Natural killer cell (primary cell): ENCODE data around the gene PLIN4. TPM values are rescaled to one million over a fixed set of nuclear protein-coding genes. Genes with fewer than 3 reads are reported as not detected.

ENCODE experiments used
- ATAC-seq, 3 donors: fragments of 150-1000 bp in 2 of 3; fragments of 200-7000 bp in 1 of 3; cut with Tn5 transposase; 1 replicate in 1 of 3; 2 replicates in 2 of 3; pipeline ENCODE4 v1.10.0; 2021; ENCODE audit warnings: mild to moderate bottlenecking in 2 of 3, moderate library complexity in 2 of 3
- DNase-seq, 2 donors: peaks; one replicate each; pipeline versions ENCODE4 v3.0.0 to v3.0.0-alpha.2; 2013 to 2021; ENCODE audit warnings: mixed read lengths in 1 of 2
- H3K27ac ChIP-seq: one replicate; pipeline ENCODE4 v1.5.1; 2013; ENCODE audit warnings: mild to moderate bottlenecking, low read length
- H3K27me3 ChIP-seq: one replicate; pipeline ENCODE4 v1.6.1; 2013; ENCODE audit warnings: low read length; ENCODE audit not compliant: control insufficient read depth, insufficient read depth
- H3K36me3 ChIP-seq: one replicate; pipeline ENCODE4 v1.6.1; 2013; ENCODE audit warnings: low read length; ENCODE audit not compliant: control insufficient read depth, insufficient read depth
- H3K4me1 ChIP-seq: one replicate; pipeline ENCODE4 v1.6.1; 2013; ENCODE audit warnings: low read length; ENCODE audit not compliant: control insufficient read depth, insufficient read depth
- H3K4me3 ChIP-seq: one replicate; pipeline ENCODE4 v1.5.1; 2013; ENCODE audit warnings: low read length
- H3K9me3 ChIP-seq: one replicate; pipeline ENCODE4 v1.6.1; 2013; ENCODE audit warnings: low read length; ENCODE audit not compliant: control insufficient read depth, insufficient read depth
- H3K27ac Mint-ChIP-seq, 2 donors: one replicate each; pipeline ENCODE4 v1.8.0; 2022; ENCODE audit warnings: mild to moderate bottlenecking in 2 of 2, mixed read lengths in 2 of 2, moderate library complexity in 1 of 2
- H3K27me3 Mint-ChIP-seq, 2 donors: one replicate each; pipeline ENCODE4 v1.8.0; 2022; ENCODE audit warnings: low read depth in 2 of 2, mixed read lengths in 2 of 2
- H3K36me3 Mint-ChIP-seq: one replicate; pipeline ENCODE4 v1.8.0; 2022; ENCODE audit warnings: mixed read lengths
- H3K4me1 Mint-ChIP-seq, 2 donors: one replicate each; pipeline ENCODE4 v1.8.0; 2022; ENCODE audit warnings: mixed read lengths in 2 of 2
- H3K4me3 Mint-ChIP-seq: one replicate; pipeline ENCODE4 v1.8.0; 2022; ENCODE audit warnings: mild to moderate bottlenecking, moderate library complexity, mixed read lengths
- H3K9me3 Mint-ChIP-seq, 2 donors: one replicate each; pipeline ENCODE4 v1.8.0; 2022; ENCODE audit warnings: mixed read lengths in 2 of 2
- CTCF ChIP-seq: fragments of 200-600 bp; IDR thresholded peaks from one replicate; pipeline ENCODE4 v1.8.0; 2022; ENCODE audit warnings: antibody characterized with exemption
- WGBS: methylation state at CpG from one replicate; pipeline ENCODE4 v1.1.7; 2013; ENCODE audit warnings: missing lambda C conversion rate; ENCODE audit not compliant: insufficient coverage; 5-methylcytosine and 5-hydroxymethylcytosine counted together
- intact Hi-C: fragments of 100-400 bp; cut with micrococcal nuclease; formaldehyde crosslinking; loops from one replicate; pipeline ENCODE4 v1.14.2; 2022
- total RNA-seq, 4 donors: library from RNA; stranded (reverse); fragments of 120-200 nt in 1 of 4; gene quantifications; one replicate each; pipeline versions ENCODE4 v1.2.3 to v1.2.4, GENCODE V29; 2013 to 2022

Gene PLIN4
- total RNA-seq, 3 donors from 2014 or later (not counting 1 experiment from before 2014, with no cell fraction given), result 0.33 TPM; not detected in 2

GRCh38 chr19:4553775-4554174 is 35.5 kb upstream of the PLIN4 start:
- intact Hi-C loops, result no loop called here

DNA sequence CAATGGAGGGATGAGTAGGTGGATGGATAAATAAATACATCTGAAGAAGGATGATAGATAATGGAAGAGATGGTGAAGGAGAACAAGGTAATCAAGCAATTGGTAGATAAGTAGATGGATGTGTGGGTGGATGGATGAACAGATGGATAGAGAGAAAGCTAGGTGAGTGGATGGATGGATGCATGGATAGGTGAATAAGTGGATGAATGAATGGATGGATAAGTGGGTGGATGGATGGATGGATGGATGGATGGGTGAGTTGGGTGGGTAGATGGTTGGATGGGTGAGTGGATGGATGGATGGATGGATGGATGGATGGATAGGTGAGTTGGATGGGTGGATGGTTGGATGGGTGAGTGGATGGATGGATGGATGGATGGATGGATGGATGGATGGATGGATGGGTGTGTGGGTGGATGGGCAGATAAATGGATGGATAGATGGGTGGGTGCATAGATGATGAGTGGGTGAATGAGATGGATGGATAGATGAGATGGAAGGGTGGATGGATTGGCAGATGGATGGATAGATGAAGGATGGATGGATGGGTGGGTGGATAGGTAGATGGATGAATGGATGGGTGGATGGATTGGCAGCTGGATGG is 34.9 kb upstream of the PLIN4 start:
- Mint-ChIP-seq H3K27me3 (peaks cover 0 to 5% of the 10 kb centered on the region in 2 donors), H3K4me3 (no peak overlapping the region), H3K27ac (no peak overlapping the region), H3K36me3 (no peaks in the 10 kb centered on the region), H3K4me1 (peaks cover 0 to 7% of the 10 kb centered on the region in 2 donors), H3K9me3 (peaks cover 4 to 6% of the 10 kb centered on the region in 2 donors)
- Histone ChIP-seq H3K9me3 (no peaks in the 10 kb centered on the region), H3K27ac (no peak overlapping the region), H3K4me1 (peaks cover 2% of the 10 kb centered on the region), H3K27me3 (no peaks in the 10 kb centered on the region), H3K4me3 (no peak overlapping the region), H3K36me3 (no peaks in the 10 kb centered on the region)
- DNase-seq, result no peak
- no peak for ATAC-seq
- intact Hi-C loops, result no loop called here
- no peak for TF ChIP-seq CTCF

More at GRCh38 chr19:4553775-4554174, 35.5 kb upstream of the PLIN4 start:
- no peak overlapping the region for H3K27ac ChIP-seq
- TF ChIP-seq CTCF, result no peak
- H3K27me3 Mint-ChIP-seq, result peaks cover 0 to 5% of the 10 kb centered on the region in 2 donors
- no peaks in the 10 kb centered on the region for H3K9me3 ChIP-seq
- peaks cover 4 to 6% of the 10 kb centered on the region in 2 donors for H3K9me3 Mint-ChIP-seq
- ATAC-seq (no peak), DNase-seq (no peak)
- H3K4me3 ChIP-seq, result no peak overlapping the region
- H3K4me1 ChIP-seq, result peaks cover 3% of the 10 kb centered on the region
- H3K27me3 ChIP-seq, result no peaks in the 10 kb centered on the region
- no peaks in the 10 kb centered on the region for H3K36me3 ChIP-seq
- 78% methylated on average over 3 of the region's 3 CpGs for WGBS
- H3K27ac Mint-ChIP-seq, result no peak overlapping the region
- H3K36me3 Mint-ChIP-seq, result no peaks in the 10 kb centered on the region
- H3K4me1 Mint-ChIP-seq, result peaks cover 0 to 7% of the 10 kb centered on the region in 2 donors
- no peak overlapping the region for H3K4me3 Mint-ChIP-seq

DNA sequence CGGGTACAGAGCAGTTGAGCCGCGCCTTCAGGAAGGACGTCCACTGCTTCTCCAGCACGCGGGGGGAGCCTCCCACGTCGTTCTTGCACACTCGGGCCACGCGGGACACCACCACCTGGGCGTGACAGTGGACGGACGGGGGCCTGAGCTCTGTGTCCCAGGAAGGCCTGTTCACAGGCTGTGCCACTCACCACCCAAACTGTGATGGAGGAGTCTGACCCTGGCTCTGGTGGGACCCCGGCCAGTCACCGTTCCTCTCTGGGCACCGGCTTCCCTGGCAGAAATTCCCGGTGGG is 34.2 kb upstream of the PLIN4 start:
- ATAC-seq (no peak), DNase-seq (no peak)
- intact Hi-C loops, result no loop called here
- no peaks in the 10 kb centered on the region for H3K9me3 ChIP-seq
- 95% methylated on average over 18 of the region's 18 CpGs for WGBS
- Mint-ChIP-seq H3K36me3 (no peaks in the 10 kb centered on the region), H3K9me3 (peaks cover 4 to 6% of the 10 kb centered on the region in 2 donors), H3K27me3 (peaks cover 0 to 5% of the 10 kb centered on the region in 2 donors), H3K27ac (no peak overlapping the region), H3K4me3 (no peak overlapping the region), H3K4me1 (peaks cover 0 to 7% of the 10 kb centered on the region in 2 donors)
- no peaks in the 10 kb centered on the region for H3K4me1 ChIP-seq
- H3K36me3 ChIP-seq, result no peaks in the 10 kb centered on the region
- no peak for TF ChIP-seq CTCF
- H3K27me3 ChIP-seq, result no peaks in the 10 kb centered on the region
- no peak overlapping the region for H3K4me3 ChIP-seq
- no peak overlapping the region for H3K27ac ChIP-seq

GRCh38 chr19:4550479-4551050 is 32.3 kb upstream of the PLIN4 start:
- Histone ChIP-seq H3K9me3 (no peaks in the 10 kb centered on the region), H3K27me3 (no peaks in the 10 kb centered on the region), H3K4me1 (no peaks in the 10 kb centered on the region), H3K4me3 (no peak overlapping the region), H3K27ac (no peak overlapping the region), H3K36me3 (no peaks in the 10 kb centered on the region)
- DNase-seq (no peak), ATAC-seq (no peak)
- peaks cover 0 to 7% of the 10 kb centered on the region in 2 donors for H3K27me3 Mint-ChIP-seq
- TF ChIP-seq CTCF, result no peak
- H3K4me3 Mint-ChIP-seq, result no peak overlapping the region
- peaks cover 0 to under 1% of the 10 kb centered on the region in 2 donors for H3K4me1 Mint-ChIP-seq
- H3K27ac Mint-ChIP-seq, result no peak overlapping the region
- H3K36me3 Mint-ChIP-seq, result no peaks in the 10 kb centered on the region
- intact Hi-C loops, result no loop called here
- peaks cover 4 to 6% of the 10 kb centered on the region in 2 donors for H3K9me3 Mint-ChIP-seq
- 88% methylated on average over 26 of the region's 26 CpGs for WGBS
